Astrocyte of the cerebellum (primary cell): ENCODE results near the gene HOXB2.

Experiments
- DNase-seq: peaks from one replicate; pipeline ENCODE4 v3.0.0-alpha.2; 2011; ENCODE audit warnings: low read depth
- H3K4me3 ChIP-seq: 2 replicates; pipeline ENCODE4 v1.5.1; 2011; ENCODE audit warnings: mild to moderate bottlenecking, low read depth, low read length, moderate library complexity
- CTCF ChIP-seq: IDR thresholded peaks from 2 replicates; pipeline ENCODE4 v1.5.1; 2012; ENCODE audit warnings: low read length, low read depth, moderate library complexity, mild to moderate bottlenecking; ENCODE audit errors: missing control alignments
- in situ Hi-C: cut with HindIII; loops from 2 replicates; pipeline ENCODE4 v1.10.0; 2017; ENCODE audit warnings: low sequenced_read_pairs

HOXB2 gene

GRCh38 chr17:48548523-48549280, 3.8 kb upstream of the HOXB2 start:
- TF ChIP-seq CTCF = no peak

DNA sequence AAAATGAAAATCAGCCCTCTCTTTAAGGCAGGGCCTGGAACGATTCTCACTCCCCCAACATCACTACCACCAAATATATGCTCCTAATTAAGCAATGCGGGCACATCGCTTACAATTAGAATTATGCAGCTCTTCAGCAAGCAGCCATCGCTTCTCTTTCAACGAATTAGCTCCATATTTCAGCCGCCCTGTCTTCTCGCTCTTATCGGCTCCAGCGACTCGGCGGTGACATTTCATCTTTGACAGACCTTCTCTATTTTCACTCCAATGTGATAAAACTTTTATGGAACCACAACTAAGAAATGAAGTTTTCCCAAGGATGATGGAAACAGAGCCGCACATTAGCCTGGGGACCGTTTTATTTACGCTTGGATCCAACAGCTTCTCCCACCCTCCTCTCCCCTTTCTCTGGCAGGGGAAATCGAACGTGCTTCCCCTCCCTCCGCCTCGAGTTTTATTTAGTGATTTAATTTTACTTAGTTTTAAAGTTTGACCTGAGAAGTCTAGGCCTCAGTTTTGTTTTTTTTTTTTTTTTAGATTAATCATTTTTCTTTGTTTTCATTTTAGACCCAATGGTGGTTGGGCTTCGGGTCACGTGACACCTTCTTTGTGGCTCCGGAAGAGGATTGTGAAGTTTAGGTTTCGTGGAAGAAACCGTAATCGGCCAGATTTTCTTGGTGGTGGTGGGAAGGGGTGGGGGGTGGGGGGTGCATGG, 3.1 kb upstream of the HOXB2 start:
- in situ Hi-C loops = no loop called here
- TF ChIP-seq CTCF = no peak
- DNase-seq = peak; percentile 70
- H3K4me3 ChIP-seq = peak overlapping the region; percentile 38

More at GRCh38 chr17:48548523-48549280, 3.8 kb upstream of the HOXB2 start:
- no peak for DNase-seq
- in situ Hi-C loops = no loop called here
- no peak overlapping the region for H3K4me3 ChIP-seq

GRCh38 chr17:48546924-48547807, 2.3 kb upstream of the HOXB2 start:
- no peak for DNase-seq
- in situ Hi-C loops = no loop called here

GRCh38 chr17:48546137-48546923, 1.4 kb upstream of the HOXB2 start:
- peak overlapping the region; percentile 38 for H3K4me3 ChIP-seq

More at GRCh38 chr17:48546924-48547807, 2.3 kb upstream of the HOXB2 start:
- TF ChIP-seq CTCF = no peak
- peak overlapping the region; percentile 38 for H3K4me3 ChIP-seq

GRCh38 chr17:48545539-48545938, 630 bp upstream of the HOXB2 start:
- peak overlapping the region; percentile 80 for H3K4me3 ChIP-seq
- DNase-seq = no peak
- no peak for TF ChIP-seq CTCF
- in situ Hi-C loops = no loop called here

More at GRCh38 chr17:48546137-48546923, 1.4 kb upstream of the HOXB2 start:
- TF ChIP-seq CTCF = no peak
- no peak for DNase-seq
- in situ Hi-C loops = no loop called here
